GM19240 (cell line): ENCODE results near the gene UBE2E1.
"Not testable (repeated sequence)": the region's sequence is repeated elsewhere in the genome, so short reads cannot be mapped to it uniquely, and the experiment has no call there.

Experiments
- DNase-seq: peaks from one replicate; pipeline ENCODE4 v3.0.0; 2011; ENCODE audit warnings: low spot score; ENCODE audit not compliant: insufficient read length

Gene UBE2E1

DNA sequence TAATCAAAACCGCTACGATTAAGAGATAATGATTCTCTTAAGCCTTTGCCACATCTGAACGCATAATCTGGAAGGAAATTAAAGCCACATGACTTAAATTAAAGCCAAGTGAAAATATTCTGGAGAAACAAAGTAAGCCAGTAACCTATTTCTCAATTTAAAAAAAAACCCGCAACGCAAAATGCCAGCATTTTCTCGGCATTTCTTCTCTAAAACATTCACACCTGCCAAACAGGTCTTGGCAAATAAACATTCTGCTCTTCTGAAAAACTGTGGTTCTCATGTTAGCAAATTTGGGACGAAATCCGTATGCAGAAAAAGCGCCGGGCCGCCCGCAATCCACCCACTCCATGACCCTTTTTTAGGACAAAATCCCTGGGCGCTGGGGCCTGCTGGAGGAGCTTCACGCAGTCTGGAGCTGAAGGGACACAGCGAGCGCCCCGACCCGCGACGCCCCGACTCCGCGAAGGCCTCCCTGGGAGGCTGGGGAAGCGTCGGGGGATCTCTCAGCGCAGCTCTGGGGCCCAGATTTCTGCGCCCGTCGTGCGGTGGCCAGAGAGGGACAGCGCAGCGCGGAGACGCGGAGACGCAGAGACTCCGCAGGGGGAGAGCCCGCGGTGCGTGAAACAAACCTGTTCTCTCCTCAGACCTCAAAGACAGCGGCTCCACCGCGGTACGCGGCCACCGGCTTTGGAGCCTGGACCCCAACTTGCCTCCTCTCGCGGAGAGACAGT lies 110.6 kb downstream of the UBE2E1 start:
- DNase-seq = peak; percentile 7

DNA sequence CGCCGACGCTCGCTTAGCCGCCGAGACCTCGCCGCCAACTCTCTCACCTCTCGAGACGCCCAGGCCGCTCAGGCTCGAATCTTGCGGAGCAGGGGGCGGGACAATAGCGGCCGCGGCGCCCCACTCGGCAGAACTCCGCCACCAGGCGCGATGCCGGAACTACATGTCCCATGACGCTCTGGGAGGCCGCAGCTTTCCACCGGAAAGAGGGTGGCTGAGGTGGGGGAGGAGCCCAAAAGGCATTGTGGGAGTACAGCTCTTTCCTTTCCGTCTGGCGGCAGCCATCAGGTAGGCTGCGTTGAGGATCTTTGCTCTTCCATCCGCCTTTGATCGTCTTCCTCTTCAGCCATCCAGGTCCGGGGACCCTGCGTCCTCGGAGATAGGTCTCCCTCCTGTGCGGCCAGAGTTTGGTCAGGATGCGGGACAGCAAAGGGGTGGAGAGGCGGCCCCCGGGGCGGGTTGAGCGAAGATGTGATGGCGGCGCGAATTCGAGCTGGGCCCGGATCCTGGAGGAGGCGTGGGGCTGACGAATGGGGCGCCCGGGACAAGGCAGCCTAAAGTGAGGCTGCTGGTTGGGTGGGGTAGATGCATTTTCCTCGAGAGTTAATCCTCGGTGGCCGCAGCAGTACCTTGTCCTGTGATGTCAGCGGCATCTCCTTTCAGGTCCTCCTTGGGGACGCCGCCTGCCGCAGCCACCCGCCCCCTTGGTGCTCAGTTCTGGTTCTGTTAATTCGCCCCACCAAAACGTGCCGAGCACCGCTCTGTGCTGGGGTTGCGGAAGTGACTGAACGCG lies 111.3 kb downstream of the UBE2E1 start, which contains the start of the genes NKIRAS1 and RPL15:
Gene NKIRAS1, minus strand, starts transcription at position 105 of the 793 bp plus-strand sequence. CDS start 6,086 bp downstream, outside the sequence.
Gene RPL15, plus strand, starts transcription at position 247 of the 793 bp plus-strand sequence. CDS start 728 bp downstream, outside the sequence.
- peak; percentile 84 for DNase-seq

DNA sequence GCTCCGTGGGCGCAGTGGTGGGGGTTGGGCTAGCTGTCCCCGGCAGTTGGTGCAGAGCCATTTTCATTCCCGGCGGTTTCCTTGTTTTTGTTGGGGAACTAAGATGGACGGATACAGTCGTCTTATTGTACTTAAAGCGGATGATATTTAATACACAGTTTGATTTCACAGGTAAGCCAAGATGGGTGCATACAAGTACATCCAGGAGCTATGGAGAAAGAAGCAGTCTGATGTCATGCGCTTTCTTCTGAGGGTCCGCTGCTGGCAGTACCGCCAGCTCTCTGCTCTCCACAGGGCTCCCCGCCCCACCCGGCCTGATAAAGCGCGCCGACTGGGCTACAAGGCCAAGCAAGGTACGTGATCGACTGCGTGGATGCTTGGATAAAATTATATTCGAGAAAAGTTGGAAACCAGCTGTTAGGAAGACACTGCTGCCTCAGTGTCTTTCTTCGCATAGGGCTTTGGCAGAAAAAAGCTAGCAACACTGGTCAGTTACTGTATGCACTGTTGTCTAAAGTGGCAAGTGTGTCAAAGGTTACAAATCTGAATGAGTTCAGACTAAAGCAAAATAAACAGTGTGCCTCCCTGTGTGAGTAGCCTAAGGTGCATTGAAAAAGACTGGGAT lies 112.0 kb downstream of the UBE2E1 start:
- peak; percentile 25 for DNase-seq

DNA sequence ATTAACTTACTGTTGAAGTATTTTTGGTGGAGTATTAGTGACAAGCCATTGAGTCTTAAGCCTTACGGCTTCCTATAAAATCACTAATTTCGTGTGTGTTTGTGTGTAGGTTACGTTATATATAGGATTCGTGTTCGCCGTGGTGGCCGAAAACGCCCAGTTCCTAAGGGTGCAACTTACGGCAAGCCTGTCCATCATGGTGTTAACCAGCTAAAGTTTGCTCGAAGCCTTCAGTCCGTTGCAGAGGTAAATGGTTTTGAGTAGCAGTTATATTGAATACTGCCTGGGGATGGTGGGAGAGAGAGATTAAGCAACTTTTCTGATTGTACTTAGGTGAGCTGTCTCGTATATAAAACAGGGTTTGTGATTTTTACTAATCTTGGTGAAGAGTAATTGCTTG lies 112.6 kb downstream of the UBE2E1 start:
- not testable (repeated sequence) for DNase-seq

DNA sequence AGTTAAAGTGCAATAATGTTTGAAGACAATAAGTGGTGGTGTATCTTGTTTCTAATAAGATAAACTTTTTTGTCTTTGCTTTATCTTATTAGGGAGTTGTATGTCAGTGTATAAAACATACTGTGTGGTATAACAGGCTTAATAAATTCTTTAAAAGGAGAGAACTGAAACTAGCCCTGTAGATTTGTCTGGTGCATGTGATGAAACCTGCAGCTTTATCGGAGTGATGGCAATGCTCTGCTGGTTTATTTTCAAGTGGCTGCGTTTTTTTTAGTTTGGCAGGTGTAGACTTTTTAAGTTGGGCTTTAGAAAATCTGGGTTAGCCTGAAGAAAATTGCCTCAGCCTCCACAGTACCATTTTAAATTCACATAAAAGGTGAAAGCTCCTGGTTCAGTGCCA lies 113.9 kb downstream of the UBE2E1 start:
- DNase-seq = no peak

DNA sequence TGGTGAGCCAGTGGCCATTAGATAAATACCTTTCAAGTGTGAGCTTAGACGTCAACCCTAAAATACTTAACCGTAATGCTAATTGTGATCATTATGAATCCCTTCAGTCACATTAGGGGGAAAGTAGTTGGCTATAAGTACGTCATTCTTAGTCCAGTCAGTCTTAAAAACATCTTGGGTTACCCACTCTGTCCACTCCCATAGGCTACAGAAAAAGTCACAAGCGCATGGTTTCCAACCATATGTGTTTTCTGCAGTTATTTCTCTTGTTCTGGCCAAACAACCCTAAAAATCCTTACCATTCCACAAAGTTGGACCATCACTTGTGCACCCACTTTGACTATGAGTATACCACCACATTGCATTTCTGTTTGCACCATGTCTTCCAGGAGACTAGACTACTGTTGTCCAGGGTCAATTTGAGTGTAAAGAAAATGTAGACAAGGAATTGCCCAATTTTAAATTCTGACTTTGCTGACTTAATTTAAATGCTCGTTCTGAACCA lies 114.4 kb downstream of the UBE2E1 start:
- DNase-seq = no peak

DNA sequence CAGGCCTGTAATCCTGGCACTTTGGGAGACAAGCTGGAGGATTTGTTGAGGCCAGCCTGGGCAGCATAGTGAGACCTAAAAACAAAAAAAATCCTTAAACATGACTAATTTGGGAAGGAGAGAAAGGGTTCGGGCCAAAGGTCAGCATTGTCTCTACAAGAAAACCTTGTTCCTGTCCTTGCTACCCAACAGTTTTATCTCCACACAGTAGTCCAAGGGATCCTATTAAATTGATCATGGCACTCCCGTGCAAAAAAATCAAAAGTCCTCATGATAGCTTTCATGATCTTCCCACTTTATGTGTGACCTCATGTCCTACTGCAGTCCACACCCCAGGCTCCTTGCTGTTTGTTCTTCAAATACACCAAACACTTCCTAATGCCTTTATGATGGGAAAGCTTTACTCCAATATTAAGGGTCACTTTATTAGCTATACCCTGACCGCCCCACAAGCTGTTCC lies 115.3 kb downstream of the UBE2E1 start:
- DNase-seq = no peak

DNA sequence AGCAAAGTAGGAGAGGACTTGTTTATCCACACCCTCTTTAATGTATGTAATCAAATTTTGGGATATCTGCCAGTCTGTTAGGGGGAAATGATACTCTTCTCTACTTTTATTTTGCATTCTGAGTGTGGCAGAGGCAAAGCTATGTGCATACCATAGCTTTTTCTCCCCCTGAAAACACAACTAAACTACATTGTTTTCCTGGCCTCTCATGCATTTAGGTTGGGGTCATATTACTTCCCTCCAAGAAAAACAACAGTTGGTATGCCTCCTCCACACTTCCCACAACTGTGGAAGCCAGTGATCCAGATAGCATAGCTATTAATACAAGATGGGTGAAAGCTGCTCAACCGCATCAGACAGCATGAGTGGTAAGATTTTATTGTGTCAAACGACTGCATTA lies 118.0 kb downstream of the UBE2E1 start:
- no peak for DNase-seq

DNA sequence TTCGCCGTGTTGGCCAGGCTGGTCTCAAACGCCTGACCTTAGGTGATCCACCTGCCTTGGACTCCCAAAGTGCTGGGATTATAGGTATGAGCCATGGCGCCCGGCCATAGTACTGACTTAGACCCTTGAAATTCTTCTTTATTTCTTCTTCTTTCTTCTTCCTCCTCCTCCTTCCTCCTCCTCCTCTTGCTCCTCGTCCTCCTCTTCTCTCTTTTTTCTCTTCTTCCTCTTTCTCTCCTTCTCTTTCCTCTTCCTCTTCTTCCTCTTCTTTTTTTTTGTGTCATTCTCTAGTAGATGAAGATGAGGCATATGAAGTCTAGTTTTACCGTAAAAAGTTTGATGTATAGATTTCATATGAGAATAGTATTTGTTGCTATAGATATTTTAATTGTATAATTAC lies 120.5 kb downstream of the UBE2E1 start:
- DNase-seq = no peak

DNA sequence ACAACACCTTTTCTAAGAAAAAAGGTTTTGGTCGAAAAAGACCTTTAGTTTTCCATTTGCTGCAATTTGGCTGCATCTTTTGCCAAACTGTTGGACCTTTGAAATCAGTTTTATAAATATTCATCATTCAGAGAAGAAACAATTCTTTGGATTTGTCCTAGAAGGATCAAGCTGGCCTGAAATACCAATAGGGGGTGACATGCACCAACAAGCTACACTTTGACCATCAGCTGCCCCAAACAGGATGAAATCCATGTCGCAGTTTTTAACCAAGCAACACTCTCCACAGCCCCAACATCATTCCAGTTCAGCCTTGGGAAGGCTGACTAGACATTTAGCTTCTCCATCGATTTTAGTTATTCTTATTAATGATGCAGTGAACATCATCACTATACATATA lies 121.0 kb downstream of the UBE2E1 start:
- no peak for DNase-seq

DNA sequence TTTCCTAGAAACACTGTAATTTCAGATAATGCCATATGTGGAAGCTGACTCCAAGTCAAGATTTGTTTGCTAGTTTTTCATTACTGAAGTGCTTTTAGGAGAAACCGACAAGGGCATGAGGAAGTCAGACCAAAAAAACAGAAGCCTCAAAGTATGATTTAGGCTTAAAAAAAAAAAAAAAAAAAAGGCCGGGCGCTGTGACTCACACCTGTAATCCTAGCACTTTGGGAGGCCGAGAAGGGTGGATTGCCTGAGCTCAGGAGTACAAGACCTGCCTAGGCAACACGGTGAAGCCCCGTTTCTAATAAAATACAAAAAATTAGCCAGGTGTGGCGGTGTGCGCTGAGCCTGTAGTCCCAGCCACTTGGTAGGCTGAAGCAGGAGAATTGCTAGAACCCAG lies 122.8 kb downstream of the UBE2E1 start:
- DNase-seq = no peak

DNA sequence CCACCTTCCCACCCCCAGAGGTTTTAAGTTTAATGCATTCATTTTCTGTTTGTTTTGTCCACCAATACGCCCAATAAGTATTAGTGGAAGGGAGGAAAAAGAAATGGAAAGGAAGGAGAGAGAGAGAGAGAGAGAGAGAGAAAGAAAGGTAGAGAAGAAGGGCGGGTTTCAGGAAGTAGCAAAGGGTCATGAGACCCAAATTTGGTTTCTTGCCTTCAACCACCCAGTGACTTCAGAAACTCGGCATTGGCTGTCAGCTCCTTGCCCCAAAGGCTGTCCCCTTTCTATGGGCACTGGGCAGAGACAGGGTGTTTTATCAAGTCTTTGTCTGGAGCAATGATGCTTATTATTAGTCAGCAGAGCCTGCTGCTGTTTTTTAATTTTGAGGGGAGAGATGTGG lies 125.8 kb downstream of the UBE2E1 start:
- no peak for DNase-seq

DNA sequence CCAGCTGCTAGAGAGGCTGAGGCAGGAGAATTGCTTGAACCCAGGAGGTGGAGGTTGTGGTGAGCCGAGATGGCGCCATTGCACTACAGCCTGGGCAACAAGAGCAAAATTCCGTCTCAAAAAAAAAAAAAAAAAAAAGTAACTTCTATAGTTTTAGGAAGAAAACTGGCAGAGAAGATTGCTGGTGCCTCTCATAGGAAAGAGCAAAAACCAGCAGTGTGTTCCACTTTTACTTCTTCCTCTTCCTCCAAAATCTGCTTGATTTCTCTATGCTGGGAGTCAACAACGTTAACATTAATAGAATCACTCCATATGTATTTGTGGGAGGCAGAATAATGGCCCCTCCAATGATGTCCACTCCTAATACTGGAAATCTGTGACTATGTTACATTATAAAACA lies 126.8 kb downstream of the UBE2E1 start:
- DNase-seq = no peak

DNA sequence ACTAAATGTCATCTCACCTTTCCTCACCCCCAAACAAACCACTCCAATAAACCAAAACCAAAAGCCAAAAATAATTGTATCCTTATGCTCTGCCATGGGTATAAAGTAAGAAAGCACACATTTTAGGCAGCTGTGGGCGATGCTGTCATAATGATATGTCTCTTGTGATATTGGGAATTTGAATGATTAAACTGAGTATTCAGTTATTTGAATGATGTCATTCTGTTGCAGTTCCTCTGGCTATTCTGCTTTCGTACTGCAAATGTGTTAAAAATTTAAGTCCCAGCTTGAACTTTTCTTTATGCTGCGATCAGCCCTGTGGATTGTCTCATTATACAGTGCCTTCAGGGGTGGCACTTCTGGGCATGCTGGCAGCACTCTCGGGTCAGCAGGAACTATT lies 128.5 kb downstream of the UBE2E1 start:
- DNase-seq = no peak

DNA sequence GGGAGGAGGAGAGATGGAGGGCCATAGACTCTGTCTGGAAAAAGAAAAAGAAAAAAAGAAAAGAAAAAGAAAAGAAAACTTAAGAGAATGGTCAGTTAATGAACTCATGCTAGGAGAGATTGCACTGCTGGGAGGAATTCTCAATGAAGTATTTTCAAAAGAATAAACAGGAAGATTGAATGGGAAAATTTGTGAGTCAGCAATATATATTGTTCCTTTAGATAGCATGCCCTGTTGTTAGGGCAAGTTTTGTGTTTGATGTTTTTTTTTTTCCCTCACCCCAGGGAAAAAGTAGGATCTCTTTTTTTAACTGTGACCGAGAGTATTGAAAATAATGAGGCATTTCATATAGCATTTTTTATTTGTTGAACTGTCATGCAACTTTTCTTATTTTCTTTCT lies 131.5 kb downstream of the UBE2E1 start:
- DNase-seq = no peak

DNA sequence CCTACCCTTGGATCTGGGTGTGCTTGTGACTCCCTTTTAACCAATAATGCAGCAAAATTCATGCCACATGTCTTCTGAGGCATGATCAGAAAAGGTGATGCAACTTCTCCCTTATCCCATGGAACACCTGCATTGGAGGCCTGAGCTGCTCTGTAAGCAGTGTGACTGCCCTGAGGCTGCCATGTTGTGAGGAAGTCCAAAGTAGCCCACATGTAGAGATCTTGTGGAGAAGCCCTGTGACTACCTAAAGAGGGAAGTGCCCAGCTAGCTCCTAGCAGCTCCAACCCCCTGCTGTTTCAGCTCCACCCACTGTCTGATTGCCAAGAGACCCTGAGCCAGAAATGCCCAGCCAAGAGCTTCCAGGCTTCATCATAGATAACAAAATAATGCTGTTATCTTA lies 132.9 kb downstream of the UBE2E1 start:
- no peak for DNase-seq

DNA sequence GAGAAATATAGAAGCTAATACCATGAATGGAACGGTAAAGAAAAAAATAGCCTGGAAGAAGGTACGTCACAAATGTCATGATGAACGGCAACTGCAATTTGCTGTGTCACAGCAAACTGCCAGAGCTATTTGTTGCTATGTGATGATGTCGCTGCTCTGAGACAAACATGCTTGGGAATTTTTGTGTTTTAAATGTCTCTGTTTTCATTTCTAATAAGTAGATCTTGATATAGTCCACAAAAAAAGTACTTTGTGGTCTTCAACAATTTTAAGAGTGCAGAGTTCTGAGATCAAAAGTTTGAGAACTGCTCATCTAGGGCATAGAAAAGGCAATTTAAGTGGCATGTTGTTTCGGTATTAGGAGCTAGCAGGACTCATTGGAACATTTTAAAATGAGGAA lies 135.0 kb downstream of the UBE2E1 start:
- no peak for DNase-seq
